Spleen (tissue), 7 donors: Measurements from ENCODE around the gene CD99.

Experiments
- POLR2A ChIP-seq, 3 donors: fragments of 450-650 bp; IDR thresholded peaks; one replicate each; pipeline ENCODE4 v1.5.1; 2017; ENCODE audit warnings: antibody characterized with exemption in 3 of 3, mild to moderate bottlenecking in 1 of 3
- TF ChIP-seq, protein P1 (sequence below), 11 experiments: fragments of 200-600 bp in 7 of 11; fragments of 450-650 bp in 4 of 11; sonication (generic) in 4 of 11; IDR thresholded peaks in 8 of 11; conservative IDR thresholded peaks in 3 of 11; 1 replicate in 7 of 11; 2 replicates in 4 of 11; pipeline versions ENCODE4 v1.4.0 to v1.8.0; 2016 to 2021; ENCODE audit warnings: antibody characterized with exemption in 11 of 11, inconsistent platforms in 4 of 11, mild to moderate bottlenecking in 1 of 11
- donor health status: DM: no; HTN: no; CAD: no; lungs with moderate emphysema.
- donor health status: DM: no; HTN: no; CAD: no.
- donor health status: DM: no; HTN: no; CAD: no.

DNA sequence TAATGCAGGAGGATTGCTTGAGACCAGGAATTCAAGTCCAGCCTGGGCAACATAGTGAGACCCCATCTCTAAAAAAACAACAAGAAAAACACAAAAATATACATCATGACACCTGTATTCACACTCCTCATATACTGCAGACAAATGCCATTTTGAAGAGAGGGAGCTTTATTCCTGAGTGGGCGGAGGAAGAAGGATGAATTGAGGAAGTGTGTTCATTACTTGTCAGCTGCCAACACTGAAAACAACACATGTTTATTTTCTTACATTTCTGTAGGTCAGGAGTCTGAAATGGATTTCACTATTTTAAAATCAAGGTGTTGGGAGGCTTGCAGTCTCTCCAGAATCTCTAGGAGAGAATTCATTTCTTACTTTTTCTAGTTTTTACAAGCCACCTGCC, 47.2 kb upstream of the CD99 start:
- TF ChIP-seq, protein P1, sequence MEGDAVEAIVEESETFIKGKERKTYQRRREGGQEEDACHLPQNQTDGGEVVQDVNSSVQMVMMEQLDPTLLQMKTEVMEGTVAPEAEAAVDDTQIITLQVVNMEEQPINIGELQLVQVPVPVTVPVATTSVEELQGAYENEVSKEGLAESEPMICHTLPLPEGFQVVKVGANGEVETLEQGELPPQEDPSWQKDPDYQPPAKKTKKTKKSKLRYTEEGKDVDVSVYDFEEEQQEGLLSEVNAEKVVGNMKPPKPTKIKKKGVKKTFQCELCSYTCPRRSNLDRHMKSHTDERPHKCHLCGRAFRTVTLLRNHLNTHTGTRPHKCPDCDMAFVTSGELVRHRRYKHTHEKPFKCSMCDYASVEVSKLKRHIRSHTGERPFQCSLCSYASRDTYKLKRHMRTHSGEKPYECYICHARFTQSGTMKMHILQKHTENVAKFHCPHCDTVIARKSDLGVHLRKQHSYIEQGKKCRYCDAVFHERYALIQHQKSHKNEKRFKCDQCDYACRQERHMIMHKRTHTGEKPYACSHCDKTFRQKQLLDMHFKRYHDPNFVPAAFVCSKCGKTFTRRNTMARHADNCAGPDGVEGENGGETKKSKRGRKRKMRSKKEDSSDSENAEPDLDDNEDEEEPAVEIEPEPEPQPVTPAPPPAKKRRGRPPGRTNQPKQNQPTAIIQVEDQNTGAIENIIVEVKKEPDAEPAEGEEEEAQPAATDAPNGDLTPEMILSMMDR (IDR thresholded peaks at IDR 0.05 in 8 of 11, conservative IDR thresholded peaks at IDR 0.05 in 3 of 11) = no peak
- no peak for TF ChIP-seq POLR2A (IDR thresholded peaks at IDR 0.05)
